HG03139 (cell line): Measurements from ENCODE around the gene GANC.
"Not testable (repeated sequence)": the region's sequence is repeated elsewhere in the genome, so short reads cannot be mapped to it uniquely, and the experiment has no call there.

Experiments used
- ATAC-seq: cut with Tn5 transposase; IDR thresholded peaks from one replicate; pipeline ENCODE4 v1.9.1; 2021; ENCODE audit not compliant: unreplicated experiment

GANC gene

GRCh38 chr15:42282344-42282743 is 9.3 kb downstream of the GANC start:
- ATAC-seq, result no peak

DNA sequence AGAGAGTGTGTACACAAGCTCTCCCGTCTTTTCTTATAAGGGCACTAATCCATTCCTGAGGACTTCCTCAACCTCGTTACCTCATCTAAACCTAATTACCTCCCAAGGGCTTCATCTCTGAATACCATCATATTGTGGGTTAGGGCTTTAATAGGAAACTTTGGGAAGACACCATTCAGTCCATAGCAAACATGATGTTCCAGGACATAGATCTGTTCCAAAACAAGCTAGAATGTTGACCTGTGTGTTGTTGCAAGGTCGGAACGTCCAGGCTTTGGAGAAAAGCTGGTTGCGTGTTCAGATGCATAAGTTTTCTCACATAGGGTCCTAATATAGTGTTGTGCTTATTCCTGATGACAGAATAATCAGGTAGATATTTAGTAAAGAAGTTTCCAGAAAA is 9.9 kb downstream of the GANC start:
- ATAC-seq, result no peak

DNA sequence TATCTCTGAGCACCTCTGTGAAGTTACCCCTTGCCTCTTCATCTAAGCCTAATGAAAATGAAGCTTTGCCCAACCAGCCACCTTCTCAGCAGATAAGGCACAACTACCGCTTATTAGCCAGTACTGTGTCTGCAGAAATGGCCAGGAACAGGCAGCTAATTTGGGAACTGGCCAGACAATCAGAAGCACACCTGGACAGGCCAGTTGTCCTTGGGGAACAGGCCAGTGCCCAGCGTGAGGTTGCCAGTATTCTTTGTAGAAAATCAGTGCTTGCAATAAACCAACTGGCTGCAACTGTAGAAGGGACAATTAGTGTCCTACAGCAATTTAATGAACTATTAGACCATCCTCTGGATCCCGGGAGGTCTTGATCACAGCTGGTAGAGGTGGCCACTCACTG is 10.7 kb downstream of the GANC start:
- no peak for ATAC-seq

DNA sequence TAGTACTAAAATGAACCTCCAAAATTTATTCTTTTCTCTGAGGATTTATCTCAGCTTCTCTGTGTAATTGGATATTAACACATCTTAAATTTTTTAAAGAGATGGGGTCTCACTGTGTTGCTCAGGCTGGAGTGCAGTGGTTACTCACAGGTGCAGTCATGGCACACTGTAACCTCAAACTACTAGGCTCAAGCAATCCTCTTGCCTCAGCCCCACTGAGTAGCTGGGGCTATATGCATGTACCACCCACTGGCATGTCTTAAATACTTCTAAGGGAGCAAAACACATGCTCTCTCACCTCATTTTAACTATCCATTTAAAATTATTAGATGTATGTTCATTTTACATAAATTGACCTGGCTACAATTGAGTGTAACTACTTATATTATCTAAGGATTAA is 11.6 kb downstream of the GANC start:
- ATAC-seq, result no peak

DNA sequence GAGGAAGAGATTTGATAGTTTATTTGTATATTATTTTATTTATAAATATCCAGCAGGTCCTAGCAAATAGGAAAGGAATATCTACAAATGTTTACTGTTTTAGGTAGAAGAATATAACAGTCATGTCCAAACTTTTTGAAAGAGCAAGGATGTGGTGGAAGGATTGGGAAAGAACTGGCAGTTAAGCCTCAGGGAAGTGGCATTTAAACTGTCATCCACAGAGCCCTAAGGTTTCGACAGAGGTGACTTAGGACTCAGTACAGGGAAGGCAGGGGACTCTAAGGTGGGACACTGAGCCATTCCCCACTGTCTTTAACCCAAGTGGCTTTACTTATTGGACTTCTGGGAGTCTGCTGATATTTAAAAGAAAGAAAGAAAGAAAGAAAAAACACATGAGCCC is 12.0 kb downstream of the GANC start:
- ATAC-seq, result no peak

DNA sequence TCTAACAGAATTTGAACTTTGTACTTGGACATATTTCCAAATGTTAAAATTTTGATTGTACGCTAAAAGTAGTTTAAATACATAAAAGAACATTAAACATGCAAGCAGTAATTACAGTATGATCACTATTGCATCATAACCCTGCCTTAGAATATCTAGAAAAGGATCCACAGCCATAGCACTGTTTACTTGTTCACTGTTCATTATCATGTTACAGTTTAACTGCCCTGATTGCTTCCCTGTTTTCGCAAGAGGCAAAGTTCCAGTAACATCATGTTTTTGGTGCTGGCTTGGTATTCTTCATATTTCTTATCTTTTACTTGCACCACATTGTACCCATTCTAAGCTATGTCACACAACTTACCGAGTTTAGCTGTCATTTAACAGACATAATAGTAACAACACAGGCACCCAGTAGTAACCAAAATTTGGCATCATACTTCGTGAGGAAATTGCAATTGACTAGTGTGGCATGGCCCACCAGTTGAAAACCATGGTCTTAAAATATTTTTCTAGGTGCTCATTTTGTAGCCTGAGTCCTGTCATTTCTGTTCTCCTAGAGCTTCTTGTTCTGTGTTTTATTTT is 13.5 kb downstream of the GANC start:
- ATAC-seq, result no peak

DNA sequence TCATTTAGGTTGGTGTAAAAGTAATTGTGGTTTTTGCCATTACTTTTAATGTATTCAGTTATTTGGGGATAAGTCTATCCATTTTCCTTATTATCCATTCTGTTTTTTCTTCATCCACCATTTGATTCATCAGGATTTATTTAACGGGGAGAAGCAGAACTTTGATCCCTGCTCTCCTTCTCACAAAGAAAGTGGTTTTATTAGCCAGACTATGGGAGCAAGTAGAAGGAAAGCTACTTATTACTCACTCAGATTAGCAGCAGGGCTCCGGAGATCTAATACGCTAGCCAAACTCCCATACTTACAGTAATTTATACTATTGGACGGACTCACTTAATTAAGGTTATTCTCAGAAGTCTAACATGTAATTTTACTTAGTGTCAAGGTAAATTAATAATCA is 14.9 kb downstream of the GANC start:
- no peak for ATAC-seq

- ATAC-seq, result no peak
These were observed 16.2 kb downstream of the GANC start for GRCh38 chr15:42289166-42289565.

DNA sequence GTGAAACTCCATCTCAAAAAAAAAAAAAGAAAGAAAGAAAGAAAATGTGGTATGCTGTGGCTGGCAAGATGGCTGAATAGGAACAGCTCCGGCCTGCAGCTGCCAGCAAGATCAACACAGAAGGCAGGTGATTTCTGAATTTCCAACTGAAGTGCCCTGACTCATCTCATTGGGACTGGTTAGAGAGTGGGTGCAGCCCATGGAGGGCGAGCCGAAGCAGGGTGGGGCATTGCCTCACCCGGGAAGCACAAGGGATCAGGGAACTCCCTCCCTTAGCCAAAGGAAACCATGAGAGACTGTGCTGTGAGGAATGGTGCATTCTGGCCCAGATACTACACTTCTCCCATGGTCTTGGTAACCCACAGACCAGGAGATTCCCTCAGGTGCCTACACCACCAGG is 28.0 kb downstream of the GANC start:
- not testable (repeated sequence) for ATAC-seq

GRCh38 chr15:42306681-42307080 is 33.7 kb downstream of the GANC start:
- no peak for ATAC-seq

- ATAC-seq, result no peak
These were observed 40.5 kb downstream of the GANC start for GRCh38 chr15:42313463-42313862.

DNA sequence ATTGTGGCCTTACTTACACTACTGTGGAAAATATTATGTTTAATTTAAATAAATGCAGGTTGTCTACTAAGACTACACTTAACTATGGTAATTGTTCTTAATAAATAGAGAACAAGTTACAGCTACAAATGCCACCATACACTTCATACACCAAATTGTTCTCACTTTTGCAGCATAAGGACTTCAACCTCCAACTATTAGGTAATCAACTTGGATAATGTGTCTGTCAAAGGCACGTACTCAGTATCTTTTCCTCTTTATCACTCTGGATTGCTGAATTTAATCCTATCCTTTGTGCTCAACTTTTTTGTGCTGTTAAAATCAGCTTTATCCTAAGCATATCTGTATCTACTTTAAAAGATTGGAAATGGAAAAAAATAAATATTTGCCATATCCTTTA is 41.8 kb downstream of the GANC start:
- ATAC-seq, result no peak

- no peak for ATAC-seq
These were observed 42.5 kb downstream of the GANC start for GRCh38 chr15:42315521-42315920.

GRCh38 chr15:42316282-42316805 is 43.3 kb downstream of the GANC start:
- ATAC-seq, result not testable (repeated sequence)

DNA sequence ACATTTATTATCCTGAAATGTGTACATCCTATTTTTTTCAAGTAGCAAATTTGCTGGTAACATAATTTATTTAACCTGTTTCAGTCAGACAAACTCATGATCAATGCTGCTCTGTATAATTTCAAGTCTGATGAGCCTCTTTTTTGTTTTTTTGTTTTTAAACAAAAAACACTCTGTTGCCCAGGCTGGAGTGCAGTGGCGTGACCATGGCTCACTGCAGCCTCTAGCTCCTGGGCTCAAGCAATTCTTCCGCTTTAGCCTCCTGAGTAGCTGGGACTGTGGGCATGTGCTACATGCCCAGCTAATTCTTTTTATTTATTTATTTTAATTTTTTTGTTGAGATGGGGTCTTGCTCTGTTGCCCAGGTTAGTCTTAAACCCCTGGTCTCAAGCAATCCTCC is 46.2 kb downstream of the GANC start:
- ATAC-seq, result no peak

DNA sequence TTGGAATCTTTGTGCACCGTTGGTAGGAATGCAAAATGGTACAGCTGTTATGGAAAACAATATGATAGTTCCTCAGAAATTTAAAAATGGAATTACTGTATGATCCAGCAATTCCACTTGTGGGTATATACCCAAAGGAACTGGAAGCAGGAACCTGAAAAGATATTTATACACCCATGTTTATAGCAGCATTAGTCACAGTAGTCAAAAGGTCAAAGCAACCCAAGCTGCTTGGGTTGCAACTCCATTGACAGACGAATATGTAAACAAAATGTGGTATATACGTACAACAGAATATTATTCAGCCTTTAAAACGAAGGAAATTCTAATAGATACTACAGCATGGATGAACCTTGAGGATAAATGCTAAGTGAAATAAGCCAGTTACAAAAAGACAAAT is 51.3 kb downstream of the GANC start:
- ATAC-seq, result no peak

DNA sequence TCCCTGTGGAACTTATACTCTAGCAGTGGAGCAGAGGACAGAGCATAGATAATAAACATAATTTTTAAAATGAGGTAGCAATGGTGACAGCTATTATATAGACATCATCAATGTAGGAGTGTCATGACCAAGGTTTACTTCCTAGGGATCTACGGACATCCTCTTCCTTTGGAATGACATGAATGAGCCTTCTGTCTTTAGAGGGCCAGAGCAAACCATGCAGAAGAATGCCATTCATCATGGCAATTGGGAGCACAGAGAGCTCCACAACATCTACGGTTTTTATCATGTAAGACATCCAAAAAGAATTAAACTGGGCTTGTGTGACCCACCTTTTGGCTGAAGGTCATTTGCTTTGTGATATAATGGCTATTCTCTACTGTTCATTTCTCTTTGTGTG is 56.2 kb downstream of the GANC start:
- no peak for ATAC-seq

GRCh38 chr15:42329992-42330391 is 57.0 kb downstream of the GANC start:
- ATAC-seq, result no peak

DNA sequence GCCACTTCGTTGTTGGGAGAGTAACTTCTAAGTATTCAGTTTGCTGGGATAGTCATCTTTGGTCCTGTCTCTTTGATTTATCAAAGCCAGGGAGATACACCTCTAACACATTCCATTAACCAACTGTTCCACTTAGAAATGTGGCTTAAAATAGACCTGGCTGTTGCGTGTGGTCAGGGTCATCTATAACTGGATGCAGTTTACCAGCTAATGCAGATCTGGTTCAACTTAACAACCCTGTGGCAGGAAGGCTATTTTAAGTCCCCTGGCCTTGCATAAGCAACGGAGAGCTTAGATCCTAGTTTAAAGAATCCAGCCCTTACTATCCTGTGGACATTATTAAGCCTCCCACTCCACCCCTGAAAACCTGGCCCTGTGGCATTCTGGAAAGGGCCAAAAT is 58.2 kb downstream of the GANC start:
- ATAC-seq, result no peak

- no peak for ATAC-seq
These were observed 59.3 kb downstream of the GANC start for GRCh38 chr15:42332331-42332730.

GRCh38 chr15:42335074-42335473 is 62.1 kb downstream of the GANC start:
- no peak for ATAC-seq

GRCh38 chr15:42336650-42337049 is 63.6 kb downstream of the GANC start:
- ATAC-seq, result not testable (repeated sequence)

DNA sequence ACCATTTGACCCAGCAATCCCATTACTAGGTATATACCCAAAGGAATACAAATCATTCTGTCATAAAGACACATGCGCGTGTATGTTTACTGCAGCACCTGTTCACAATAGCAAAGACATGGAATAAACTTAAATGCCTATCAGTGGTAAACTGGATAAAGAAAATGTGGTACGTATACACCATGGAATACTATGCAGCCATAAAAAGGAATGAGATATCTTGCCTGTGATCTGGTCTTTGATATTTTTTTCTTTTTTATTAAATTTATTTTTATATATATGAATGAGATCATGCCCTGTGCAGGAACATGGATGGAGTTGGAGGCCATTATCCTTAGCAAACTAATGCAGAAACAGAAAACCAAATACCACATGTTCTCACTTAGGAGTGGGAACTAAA is 64.1 kb downstream of the GANC start:
- not testable (repeated sequence) for ATAC-seq
